ENCODE data around the gene UBE2E2.

DNA sequence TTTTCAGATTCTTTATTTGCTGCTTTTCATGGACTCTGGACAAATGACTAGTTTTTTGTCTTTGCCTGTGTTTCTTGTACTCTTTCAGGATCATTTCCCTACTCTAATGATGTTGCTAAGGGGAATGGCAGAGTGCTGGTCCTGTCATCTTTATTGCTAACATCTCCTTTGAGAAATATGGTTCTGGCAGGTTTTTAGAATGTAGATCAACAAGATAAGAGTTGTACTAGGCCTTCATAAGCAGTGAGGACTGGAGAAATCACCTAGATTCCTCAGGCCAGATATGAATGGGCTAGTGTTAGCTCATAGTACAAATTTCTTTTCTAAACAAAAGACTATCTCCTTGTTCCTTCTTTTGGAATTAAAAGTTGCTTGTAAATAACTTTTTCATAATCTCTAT is 156.0 kb downstream of the UBE2E2 start:
- TF ChIP-seq, protein P1, sequence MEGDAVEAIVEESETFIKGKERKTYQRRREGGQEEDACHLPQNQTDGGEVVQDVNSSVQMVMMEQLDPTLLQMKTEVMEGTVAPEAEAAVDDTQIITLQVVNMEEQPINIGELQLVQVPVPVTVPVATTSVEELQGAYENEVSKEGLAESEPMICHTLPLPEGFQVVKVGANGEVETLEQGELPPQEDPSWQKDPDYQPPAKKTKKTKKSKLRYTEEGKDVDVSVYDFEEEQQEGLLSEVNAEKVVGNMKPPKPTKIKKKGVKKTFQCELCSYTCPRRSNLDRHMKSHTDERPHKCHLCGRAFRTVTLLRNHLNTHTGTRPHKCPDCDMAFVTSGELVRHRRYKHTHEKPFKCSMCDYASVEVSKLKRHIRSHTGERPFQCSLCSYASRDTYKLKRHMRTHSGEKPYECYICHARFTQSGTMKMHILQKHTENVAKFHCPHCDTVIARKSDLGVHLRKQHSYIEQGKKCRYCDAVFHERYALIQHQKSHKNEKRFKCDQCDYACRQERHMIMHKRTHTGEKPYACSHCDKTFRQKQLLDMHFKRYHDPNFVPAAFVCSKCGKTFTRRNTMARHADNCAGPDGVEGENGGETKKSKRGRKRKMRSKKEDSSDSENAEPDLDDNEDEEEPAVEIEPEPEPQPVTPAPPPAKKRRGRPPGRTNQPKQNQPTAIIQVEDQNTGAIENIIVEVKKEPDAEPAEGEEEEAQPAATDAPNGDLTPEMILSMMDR (IDR thresholded peaks at IDR 0.05), result no peak
- no peak for TF ChIP-seq POLR2A (IDR thresholded peaks at IDR 0.05)
